ENCODE measurements around the gene FBXO47.

GRCh38 chr17:38890410-38890746 is 76.8 kb downstream of the FBXO47 start:
- no peak for TF ChIP-seq POLR2A (IDR thresholded peaks at IDR 0.05; ENCODE audit: low read depth, low read length)
- TF ChIP-seq POLR2AphosphoS5 (IDR thresholded peaks at IDR 0.05; ENCODE audit: insufficient read depth, low read depth, low read length): no peak
- TF ChIP-seq CTCF (IDR thresholded peaks at IDR 0.05; ENCODE audit: extremely low read depth in 1 of 2, insufficient read depth in 1 of 2, low read depth in 1 of 2, low read length in 2 of 2): no peak
- TF ChIP-seq EZH2 (IDR thresholded peaks at IDR 0.05; ENCODE audit: borderline replicate concordance, low read depth, low read length, severe bottlenecking): no peak
- TF ChIP-seq JUN (IDR thresholded peaks at IDR 0.05; ENCODE audit: borderline replicate concordance, insufficient read depth, insufficient read length, low read depth): no peak

Measured in endothelial cell of umbilical vein (primary cell).